ELR (cell line): ENCODE measurements around the gene PLPPR5.
"Not testable (repeated sequence)": the region's sequence is repeated elsewhere in the genome, so short reads cannot be mapped to it uniquely, and the experiment has no call there.

Source experiments
- DNase-seq: peaks from one replicate; pipeline ENCODE4 v3.0.0-alpha.2; 2015; ENCODE audit warnings: low read depth

PLPPR5 gene, protein sequence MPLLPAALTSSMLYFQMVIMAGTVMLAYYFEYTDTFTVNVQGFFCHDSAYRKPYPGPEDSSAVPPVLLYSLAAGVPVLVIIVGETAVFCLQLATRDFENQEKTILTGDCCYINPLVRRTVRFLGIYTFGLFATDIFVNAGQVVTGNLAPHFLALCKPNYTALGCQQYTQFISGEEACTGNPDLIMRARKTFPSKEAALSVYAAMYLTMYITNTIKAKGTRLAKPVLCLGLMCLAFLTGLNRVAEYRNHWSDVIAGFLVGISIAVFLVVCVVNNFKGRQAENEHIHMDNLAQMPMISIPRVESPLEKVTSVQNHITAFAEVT

DNA sequence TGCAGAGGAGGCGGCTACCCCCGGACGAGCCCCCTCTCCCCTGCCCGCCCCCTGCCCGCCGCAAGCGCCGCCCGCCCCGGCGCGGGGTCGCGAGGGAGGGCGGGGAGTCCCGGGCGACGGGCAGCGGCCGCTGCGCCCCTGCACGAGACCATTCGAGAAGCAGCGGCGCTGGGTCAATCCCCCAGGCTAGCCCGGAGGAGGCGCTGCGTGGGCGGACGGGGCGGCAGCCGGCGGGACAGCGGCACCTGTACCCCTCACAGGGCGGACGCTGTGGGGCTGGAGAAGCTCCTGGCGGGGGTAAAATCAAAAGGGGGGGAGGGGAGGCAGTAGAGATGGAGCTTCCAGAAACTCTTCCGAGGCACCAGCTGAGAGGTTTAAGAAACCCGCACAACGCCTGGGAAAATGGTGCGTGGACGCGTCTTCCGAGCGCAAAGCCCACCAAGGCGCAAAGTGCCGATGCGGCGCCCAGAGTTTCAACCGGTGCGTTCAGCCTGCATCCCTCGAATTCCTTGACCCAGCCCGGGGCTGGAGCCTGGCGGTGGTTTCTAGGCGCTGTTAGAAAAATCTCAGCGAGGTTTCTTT is at the start of gene PLPPR5:
Gene PLPPR5, minus strand, starts transcription at position 1 of the 582 bp plus-strand sequence. CDS start 190 bp downstream, outside the sequence.
- peak; percentile 32 for DNase-seq

DNA sequence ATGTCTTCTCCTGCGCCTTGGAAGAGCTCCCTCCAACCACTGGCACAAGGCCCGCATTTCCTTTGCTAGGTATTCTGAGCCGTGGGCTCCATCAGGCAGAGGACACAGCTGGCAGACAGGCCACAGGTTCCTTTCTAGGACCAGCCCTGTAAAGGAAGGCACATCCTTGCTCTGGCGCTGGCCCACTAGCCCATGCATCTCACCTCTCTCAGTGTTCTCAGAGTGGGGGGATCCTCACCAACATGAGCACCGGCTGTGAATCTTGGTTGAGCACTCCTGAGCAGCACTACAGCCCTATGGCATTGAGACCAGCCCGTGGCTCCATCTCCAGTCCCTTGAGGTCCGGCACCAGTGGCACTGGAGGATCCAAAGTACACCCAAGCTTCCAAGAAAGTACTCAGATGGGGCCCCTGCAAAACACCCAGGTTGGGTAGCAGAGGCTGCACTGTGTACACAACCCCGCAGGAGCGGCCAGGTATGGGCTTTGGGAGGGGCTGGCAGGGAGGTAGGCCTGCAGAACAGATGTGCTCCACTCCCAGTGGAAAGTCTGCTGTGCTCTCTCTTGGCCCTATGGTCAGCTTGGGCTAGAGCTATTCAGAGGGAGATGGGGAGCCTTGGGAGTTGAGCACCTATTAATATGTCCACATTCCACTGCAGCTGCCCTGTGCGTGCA is 47.1 kb upstream of the PLPPR5 start:
- DNase-seq: no peak

DNA sequence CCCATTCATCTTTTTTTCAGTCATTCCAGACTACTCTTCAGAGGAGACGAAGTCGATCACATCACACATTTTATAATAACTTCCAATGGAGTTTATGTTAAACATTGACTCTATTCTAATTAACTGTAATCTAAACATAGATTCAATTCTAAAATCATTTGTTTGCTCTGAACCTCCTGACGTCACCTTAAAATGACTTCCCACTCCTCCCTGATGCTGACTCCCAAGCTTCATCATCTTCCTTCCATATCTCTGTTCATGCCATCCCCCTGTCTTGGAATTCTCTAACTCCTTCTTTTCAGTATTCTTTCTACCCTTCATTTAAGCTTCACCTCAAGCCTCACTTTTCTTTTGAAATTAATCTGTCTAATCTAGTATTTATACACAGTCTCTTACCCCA is 45.1 kb upstream of the PLPPR5 start:
- DNase-seq: no peak

DNA sequence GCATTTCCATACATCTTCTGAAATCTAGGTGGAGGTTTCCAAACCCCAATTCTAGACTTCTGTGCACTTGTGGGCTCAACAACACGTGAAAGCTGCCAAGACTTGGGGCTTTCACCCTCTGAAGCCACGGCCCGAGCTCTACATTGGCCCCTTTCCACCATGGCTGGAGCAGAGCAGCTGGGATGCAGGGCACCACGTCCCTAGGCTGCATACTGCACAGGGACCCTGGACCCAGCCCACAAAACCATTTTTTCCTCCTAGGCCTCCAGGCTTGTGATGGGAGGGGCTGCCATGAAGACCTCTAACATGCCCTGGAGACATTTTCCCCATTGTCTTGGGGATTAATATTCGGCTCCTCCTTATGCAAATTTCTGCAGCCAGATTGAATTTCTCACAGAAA is 32.1 kb upstream of the PLPPR5 start:
- DNase-seq: not testable (repeated sequence)

DNA sequence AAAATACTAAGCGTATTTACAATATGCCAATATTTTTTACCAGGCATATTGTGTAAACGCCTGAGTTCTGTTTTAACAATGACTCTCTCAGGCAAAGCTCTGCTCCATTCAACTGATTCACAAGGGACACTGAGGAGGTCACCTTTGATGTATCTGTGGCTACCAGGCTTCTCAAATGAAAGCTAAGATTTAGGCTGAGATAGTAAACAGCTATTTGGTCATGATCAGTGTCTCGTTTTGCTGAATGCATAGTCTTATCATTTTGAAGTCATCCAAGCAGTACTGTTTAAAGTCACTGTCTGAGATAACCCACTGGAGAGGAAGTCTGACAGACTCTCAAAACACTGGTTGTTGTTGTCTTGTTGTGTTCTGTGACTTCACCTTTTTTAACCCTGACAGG is 13.7 kb upstream of the PLPPR5 start:
- no peak for DNase-seq

DNA sequence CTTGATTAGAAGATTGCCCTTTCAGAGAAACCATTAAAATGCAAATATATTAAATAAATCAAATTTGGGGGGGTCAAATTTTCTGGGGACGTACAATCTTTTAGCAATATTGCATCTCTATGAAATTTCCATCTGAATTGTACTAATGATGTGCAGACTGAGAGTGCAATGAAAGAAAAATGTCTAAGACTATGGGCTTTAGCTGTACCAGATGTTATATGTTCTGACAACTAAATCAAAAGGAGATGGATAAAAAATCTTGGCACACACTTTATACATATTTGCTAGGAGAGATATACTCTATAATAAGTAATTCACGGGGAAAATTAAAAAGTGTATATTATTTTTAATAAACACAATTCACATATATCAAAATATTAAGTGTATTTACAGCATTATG is 13.0 kb upstream of the PLPPR5 start:
- DNase-seq: no peak

DNA sequence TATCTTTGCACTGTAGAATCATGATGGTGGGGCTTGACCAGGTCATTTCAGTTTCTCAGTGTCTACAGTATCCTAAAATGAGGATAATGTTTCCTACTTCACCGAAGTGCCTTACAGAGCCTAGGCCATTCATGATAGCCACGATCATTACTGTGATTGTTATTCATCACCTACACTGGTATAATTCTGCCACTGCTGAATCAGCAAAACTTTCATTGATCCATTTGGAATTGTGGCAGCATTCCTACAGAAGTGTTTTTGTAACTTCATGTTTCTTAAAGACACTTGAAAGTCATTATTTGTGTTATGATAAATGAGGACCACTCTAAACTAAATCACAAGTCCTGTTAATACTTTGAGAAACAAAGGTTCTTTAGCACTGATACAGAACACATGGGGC is 6.0 kb upstream of the PLPPR5 start:
- DNase-seq: no peak

DNA sequence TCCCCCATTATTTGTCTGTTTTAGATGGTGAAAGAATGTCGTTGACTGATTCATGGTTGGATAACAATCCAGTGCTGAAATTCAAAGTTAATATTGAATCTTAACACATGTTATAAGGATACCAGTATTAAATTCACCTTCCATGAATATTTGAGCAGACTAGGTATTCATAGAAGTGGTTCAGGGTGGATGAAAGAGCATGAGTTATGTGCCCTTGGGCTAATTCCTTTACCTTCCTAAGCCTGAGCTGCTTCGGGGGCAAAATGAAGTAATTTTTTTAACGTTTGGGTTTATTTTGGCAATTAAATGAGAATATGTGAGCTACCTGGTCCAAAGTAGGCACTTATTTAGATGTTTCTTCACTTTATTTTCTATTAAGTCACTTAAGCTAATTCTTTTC is 2.7 kb upstream of the PLPPR5 start:
- no peak for DNase-seq

DNA sequence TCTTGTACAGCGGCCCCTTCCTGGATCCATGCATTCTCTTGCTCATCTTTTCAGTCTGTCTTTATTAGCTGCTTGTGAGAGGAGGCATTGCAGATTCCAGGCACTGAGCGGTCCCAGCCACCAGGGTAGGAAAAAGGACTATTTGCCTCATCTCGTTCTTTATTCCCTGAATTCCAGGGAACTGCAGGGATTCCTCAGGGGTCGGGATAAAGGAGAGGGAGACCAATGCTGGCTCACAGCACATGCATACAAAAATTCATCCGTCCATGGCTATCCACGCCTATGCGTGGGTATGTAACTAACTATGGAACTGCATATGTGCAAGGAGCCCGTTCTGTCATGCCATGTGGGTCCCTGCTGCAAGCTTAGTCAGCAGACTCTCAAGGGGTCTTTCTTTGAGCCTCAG is 879 bp upstream of the PLPPR5 start:
- DNase-seq: no peak

DNA sequence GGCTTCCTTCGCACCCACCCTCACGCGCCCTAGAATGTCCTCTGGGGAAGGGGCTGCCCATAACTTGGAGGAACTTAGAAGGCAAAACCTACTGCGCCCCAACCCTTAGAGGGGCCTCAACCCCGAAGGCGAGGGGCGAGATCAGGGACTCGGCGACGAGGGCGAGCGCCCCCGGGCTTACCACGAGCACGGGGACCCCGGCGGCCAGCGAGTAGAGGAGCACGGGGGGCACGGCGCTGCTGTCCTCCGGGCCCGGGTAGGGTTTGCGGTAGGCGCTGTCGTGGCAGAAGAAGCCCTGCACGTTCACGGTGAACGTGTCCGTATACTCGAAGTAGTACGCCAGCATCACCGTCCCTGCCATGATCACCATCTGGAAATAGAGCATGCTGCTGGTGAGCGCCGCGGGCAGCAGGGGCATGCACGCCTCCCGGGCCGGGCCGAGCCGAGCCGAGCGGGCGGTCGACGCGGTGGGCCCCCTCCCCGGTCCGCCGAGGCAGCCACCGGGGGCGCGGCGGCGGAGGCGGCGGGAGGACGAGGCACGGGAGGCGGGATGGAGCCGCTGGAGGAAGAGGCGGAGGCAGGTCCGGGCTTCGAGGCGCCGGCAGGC is 304 bp downstream of the PLPPR5 start:
- peak; percentile 29 for DNase-seq

DNA sequence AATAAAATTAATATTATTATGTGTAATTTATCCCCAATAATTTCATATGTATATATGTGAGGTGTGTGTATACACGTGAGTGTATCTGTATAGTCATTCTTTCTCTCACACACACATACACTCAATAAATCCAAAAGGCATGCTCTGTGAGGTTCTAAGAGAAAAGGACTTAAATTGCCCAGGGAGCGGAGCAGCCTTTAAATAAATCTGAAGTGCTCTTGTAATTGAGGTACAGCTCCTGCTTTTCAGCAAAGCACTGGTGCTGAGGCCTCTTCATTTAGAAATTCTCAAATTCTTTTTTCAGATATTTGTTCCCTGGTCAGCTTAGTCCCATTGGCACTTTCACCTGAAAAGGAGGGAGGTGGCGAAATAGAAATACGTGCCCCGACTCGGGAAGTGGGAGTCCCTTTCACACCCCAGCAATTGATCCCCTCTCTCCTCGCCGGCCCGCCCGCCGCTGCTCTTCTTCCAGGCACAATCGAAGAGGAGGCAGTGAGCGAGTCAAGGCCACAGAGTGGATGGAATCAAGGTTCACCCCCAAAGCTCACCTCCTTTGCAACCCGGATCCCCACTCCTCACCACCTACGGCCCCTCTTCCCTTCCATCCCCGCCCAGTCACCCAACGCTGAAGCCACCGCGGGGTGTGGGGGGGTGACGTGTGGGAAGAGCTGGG is 944 bp downstream of the PLPPR5 start:
- DNase-seq: no peak

DNA sequence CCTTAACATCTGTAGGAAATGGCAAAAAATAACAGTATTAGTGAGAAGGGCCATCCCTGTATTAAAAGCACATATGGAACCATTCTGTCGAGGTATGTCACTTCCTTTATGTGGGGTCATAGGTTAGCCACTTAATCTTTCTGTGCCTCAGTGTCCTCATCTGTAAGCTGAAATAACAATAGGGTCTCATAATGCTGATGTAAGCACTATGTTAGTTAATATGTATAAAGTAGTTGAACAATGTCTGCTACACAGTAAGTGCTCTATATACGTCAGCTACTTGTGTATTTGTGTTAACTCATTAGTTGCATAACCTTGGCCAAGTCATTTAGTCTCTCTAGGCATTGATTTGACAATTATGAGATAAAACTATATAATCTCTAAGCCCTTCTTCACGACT is 11.8 kb downstream of the PLPPR5 start:
- no peak for DNase-seq

DNA sequence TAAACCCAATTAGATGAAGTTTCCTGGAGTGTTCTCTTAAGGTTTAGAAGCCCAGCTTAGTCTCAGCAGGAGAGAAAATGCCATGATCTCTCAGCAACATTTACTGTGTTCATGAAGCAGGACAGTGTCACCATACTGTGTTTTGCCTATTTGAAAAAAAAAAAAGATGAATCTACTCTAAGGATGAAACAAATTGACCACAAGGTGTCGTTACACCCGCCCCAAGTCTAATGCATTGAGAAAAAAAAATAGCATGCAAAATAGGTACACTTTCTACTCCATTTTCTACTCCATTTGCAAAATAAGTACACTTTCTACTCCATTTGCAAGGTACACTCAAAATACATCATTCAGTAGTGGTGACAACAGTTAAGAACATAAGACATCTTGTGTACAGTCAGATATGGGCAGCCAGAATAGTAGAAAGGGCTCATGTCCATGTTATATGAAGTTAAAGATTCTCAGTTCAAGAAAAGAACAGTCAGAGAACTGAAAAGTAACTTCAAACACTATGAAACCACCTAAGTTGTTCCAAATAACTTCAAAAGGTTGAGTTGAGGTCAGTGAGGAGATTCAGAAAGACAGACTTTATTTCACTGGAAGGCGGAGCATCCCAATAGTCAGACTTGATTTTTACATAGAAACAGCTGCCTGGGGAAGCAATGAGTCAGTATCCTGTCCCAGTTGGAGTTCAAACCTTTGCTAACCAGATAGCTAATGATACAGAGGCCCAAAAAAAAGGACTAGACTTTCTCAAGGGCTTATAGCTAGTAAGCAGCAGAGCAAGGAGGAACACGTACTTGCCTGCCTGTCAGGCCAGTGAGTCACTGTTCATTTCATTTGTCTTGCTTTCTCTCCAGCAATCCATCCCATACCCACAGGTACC is 13.3 kb downstream of the PLPPR5 start:
- peak; percentile 86 for DNase-seq

DNA sequence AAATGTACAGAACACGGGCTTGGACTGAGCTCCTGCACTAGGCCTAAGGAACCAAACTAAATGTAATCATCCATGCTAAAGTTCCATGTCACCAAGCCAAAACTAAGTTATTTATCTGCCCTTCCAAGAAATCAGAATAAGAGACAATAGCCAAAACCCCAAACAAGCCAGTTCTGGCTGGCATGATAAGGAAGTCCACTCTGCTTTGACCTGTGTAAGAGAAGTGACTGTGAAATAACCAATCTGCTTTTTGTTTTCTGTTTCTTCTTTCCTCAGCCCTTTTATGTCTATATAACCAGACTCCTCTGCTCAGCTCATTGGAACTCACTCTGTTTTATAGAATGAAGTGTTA is 15.1 kb downstream of the PLPPR5 start:
- DNase-seq: no peak

DNA sequence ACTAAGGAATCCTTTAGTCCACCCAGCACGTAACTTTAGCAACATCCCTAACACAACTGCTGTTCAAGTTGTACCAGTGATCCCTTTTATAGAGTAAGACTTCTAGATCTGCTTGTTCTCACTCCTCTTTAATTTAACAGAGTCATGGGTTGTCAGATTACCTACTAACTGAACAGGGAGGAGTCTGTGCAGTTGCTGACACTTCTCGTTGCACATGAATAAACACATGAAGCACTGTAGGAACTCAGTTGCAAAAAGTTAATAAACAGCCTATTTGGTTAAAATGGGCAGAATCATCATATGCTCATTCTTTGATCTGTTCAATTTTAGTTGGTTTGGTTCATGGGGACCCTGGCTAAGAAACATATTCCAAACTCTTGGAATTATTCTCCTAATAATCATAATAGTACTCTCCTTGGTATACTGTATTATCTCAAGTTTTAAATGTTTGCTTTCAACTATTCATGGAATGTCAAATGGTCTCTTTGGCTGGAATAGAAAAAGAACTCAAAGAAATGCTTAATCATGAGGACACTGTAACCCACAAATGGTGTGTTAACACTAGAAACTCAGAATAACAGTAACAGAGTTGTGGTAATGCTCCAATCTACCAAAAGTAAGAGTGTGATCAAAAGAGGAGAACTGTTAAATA is 15.6 kb downstream of the PLPPR5 start:
- DNase-seq: no peak

DNA sequence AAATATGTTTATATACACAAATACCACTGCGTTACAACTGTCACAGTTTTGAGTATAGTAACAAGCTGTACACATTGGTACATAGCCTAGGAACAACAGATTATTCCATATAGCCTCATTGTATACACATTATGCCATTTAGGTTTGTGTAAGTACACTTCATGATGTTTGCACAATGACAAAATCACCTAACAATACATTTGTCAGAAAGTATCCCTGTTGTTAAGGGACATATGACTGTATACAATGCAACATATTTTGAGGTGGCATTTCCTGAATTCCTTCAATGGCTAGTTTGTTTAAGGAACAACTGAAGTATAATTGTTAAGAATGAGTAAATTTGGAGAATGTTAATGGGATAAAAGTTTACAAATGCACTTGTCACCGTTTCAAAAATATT is 19.0 kb downstream of the PLPPR5 start:
- no peak for DNase-seq

DNA sequence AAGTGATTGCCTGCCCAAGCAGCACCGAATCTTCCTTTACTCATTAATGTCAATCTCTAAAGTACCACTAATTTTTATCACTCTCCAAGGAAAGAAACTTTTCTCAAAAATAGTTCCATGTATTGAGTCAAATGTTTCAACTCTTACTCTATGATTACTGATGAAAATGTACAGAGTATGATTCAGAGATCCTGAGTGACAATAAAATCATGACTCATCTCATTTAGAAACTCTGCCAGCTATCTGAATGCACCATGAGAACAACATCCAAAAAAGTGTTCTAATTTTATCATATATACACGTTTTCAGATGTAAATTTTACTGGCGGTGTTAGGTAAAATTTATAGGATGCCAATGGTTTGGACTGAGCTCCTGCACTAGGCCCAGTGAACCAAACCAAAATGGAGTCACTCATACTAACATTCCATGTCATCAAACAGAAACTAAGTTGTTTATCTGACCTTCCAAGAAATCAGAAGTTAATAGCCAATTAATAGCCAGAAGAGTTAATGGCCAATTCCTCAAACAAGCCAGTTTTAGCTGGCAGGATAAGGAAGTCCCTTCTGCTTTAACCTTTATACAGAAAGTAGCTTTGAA is 22.6 kb downstream of the PLPPR5 start:
- peak; percentile 65 for DNase-seq

DNA sequence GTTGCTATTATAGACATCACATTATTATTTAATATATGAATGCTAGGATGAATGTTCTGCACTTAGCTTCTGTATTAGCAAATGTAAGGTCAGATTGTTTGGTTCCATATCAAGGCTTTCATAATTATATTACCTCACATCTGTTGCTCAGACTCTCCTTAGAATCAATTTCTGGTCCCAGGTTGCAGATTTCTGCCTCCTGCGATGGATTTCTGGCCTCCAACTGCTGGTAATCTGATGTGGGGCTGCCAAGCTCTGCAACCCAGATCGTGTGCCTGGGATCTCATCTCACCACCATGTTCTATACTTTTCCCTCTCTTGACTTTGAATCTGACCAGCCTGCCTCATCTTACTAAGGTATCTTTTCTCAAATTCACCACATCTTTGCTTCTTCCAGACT is 25.2 kb downstream of the PLPPR5 start:
- no peak for DNase-seq

DNA sequence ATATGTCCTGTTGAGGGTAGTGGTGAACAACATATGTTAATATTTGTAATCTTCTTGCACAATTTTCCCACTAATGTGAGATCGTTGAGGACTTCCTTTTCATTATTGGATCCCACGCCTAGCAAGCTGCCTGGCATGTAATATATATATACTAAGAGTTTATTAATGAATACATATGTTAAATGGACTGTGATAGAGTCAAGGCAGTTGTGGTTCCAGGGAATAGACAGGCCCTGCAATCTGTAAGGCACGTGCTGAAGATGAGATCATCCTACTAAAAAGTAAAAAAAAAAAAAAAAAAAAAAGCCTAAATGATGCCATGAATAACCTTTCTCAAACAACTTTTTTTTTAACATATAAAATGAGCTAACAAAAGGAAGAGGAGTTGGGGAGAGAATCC is 28.9 kb downstream of the PLPPR5 start:
- DNase-seq: no peak

DNA sequence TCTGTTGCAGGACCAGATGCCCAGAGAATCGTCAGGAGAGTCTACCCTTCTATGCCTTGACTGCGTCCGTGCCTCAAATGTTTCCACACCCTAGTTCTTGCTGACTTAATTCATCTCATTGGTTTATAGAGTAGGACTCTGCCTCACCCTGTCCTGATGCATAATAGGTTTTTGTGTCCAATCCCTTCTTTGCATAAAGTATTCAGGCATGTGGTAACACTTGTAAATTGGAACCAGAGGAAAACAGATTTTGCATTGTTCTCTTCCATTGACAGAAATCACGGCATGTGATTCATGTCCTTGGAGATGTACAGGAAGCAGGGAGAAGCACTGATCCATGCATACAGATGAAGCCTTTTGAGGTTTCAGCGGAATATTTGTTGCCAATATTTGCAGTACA is 29.5 kb downstream of the PLPPR5 start:
- DNase-seq: no peak
